HG03457 (cell line): Measurements from ENCODE around the gene PLEKHA5.

Experiments
- ATAC-seq: cut with Tn5 transposase; IDR thresholded peaks from one replicate; pipeline ENCODE4 v1.9.1; 2021; ENCODE audit warnings: moderate number of reproducible peaks; ENCODE audit not compliant: unreplicated experiment

Gene PLEKHA5

GRCh38 chr12:19198272-19198671 is 68.7 kb downstream of the PLEKHA5 start:
- ATAC-seq = no peak

GRCh38 chr12:19199332-19199731 is 69.8 kb downstream of the PLEKHA5 start:
- ATAC-seq = no peak

GRCh38 chr12:19200261-19200660 is 70.7 kb downstream of the PLEKHA5 start:
- ATAC-seq = no peak

- no peak for ATAC-seq
These were observed 72.1 kb downstream of the PLEKHA5 start for GRCh38 chr12:19201661-19202060.

GRCh38 chr12:19203013-19203412 is 73.5 kb downstream of the PLEKHA5 start:
- ATAC-seq = no peak

- ATAC-seq = no peak
These were observed 74.3 kb downstream of the PLEKHA5 start for GRCh38 chr12:19203539-19204506.

GRCh38 chr12:19205120-19205519 is 75.6 kb downstream of the PLEKHA5 start:
- ATAC-seq = no peak

- ATAC-seq = no peak
These were observed 77.1 kb downstream of the PLEKHA5 start for GRCh38 chr12:19206493-19207077.

- no peak for ATAC-seq
These were observed 78.9 kb downstream of the PLEKHA5 start for GRCh38 chr12:19208456-19208855.

GRCh38 chr12:19209661-19210060 is 80.1 kb downstream of the PLEKHA5 start:
- ATAC-seq = no peak

GRCh38 chr12:19211802-19212201 is 82.3 kb downstream of the PLEKHA5 start:
- ATAC-seq = no peak

GRCh38 chr12:19212245-19212644 is 82.7 kb downstream of the PLEKHA5 start:
- no peak for ATAC-seq

GRCh38 chr12:19214020-19214419 is 84.5 kb downstream of the PLEKHA5 start:
- ATAC-seq = no peak

- ATAC-seq = no peak
These were observed 85.6 kb downstream of the PLEKHA5 start for GRCh38 chr12:19215115-19215514.

GRCh38 chr12:19217446-19217845 is 87.9 kb downstream of the PLEKHA5 start:
- ATAC-seq = no peak

- no peak for ATAC-seq
These were observed 90.7 kb downstream of the PLEKHA5 start for GRCh38 chr12:19220205-19220604.

GRCh38 chr12:19220852-19221466 is 91.4 kb downstream of the PLEKHA5 start:
- no peak for ATAC-seq

- ATAC-seq = no peak
These were observed 93.0 kb downstream of the PLEKHA5 start for GRCh38 chr12:19222558-19222957.

GRCh38 chr12:19223018-19223417 is 93.5 kb downstream of the PLEKHA5 start:
- no peak for ATAC-seq

- no peak for ATAC-seq
These were observed 94.2 kb downstream of the PLEKHA5 start for GRCh38 chr12:19223695-19224094.

- no peak for ATAC-seq
These were observed 95.2 kb downstream of the PLEKHA5 start for GRCh38 chr12:19224746-19225145.
